GM19099 (cell line): ENCODE data around the gene UFD1.
A peak's percentile ranks its signal among the peaks of the same experiment; 100 is the strongest.

Source experiments
- POLR2A ChIP-seq: IDR thresholded peaks from 3 replicates; pipeline ENCODE4 v1.6.1; 2011; ENCODE audit warnings: low read depth; ENCODE audit not compliant: insufficient read length; ENCODE audit errors: extremely low read depth

UFD1 gene

DNA sequence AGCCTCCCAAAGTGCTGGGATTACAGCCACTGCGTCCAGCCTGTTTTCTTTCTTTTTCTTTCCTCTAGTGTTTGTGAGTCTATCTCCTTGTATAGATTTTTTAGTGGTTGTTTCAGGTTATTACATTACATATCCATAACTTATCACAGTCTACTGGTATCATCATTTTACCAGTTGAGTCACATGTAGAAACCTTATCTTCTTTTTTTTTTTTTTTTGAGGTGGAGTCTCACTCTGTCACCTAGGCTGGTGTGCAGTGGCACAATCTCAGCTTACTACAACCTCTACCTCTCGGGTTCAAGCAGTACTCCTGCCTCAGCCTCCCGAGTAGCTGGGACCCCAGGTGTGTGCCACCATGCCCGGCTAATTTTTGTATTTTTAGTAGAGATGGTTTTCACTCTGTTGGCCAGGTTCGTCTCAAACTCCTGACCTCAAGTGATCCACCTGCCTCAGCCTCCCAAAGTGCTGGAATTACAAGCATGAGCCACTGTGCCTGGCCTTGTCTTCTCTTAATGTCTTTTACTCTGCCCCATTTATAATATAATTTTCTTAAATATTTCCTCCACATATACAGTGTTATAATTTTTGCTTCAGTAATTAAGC is 11.7 kb upstream of the UFD1 start:
- no peak for TF ChIP-seq POLR2A

DNA sequence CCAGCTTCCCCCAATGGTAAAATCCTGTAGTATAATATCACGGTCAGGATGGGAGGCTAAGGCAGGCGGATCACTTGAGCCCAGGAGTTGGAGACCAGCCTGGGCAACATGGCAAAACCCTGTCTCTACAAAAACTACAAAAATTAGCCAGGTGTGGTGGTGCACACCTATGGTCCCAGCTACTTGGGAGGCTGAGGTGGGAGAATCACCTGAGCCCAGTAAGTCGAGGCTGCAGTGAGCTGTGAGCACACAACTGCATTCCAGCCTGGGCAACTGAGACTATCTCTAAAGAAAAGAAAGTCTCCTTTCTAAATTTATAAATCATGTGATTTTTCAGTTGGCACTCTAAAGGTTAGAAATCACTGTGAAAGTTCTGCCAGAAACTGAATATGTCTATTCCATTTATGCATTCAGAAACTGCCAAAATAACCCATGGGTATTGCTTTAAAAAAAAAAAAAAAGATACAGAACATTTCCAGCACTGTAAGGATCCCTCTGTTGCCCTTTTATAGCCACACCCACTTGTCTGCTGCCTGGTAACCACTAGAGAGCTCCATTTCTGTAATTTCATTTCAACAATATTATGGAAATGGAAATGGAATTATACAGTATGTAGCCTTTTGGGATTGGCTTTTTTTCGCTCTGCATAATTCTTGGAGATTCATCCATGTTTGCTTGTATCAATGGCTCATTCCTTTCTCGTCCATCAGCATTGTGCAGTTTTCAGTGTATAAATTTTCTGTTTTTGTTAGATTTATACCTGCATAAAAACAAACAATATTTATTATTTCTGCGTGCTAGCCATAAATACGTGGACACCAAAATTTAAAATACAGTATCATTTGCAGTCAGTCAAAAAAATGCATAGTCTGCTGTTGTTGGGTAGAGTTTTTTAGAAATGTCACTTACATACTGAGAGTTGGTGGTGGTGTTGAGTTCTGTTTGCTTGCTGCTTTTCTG is 10.2 kb upstream of the UFD1 start:
- no peak for TF ChIP-seq POLR2A

DNA sequence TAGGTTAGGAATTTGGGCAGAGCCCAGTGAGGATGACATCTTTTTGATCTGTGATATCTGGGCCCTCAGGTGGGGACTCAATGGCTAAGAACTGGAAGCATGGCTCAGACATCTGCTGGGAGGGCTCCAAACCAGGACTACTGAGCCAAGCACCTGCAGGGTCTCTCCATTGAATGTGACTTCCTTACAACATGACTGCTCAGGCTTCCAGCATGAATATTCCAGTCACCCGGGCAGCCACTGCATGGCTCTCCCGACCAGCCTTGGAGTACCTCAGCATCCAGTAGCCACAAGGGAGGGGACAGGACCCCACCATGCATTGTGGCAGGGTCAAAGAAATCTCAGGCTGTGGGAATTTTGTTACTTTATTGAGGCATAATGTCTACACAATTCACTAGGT is 9.3 kb upstream of the UFD1 start:
- no peak for TF ChIP-seq POLR2A

DNA sequence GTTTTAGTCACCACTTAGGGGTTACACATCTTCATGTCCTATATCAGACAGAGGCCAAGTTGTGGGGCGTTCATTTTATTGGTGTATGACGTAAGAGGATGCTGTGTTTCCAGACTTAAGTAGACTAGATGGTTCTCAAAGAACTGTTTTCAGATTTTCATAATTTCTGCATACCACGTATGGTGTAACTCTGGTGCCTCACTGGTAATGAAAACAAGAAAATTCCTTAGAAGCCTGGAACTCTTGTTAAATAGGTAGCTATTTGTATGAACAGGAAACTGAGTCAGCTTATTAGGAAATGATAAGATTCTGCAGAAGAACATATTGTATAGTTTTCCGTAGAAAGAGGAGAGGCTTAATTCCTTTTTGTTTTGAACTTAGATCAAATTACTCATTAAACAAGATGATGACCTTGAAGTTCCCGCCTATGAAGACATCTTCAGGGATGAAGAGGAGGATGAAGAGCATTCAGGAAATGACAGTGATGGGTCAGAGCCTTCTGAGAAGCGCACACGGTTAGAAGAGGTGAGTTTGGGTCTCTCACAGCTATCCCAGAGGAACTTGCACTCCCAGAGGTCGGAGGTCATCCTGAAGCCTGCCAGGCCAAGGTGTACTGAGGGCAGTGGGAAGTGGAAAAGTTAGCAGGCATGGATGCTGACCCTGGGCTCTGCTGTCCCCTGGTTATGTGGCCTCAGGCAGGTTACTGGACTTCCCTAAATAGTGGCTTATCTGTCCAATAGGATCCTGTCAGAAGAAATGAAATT is 4.7 kb upstream of the UFD1 start:
- TF ChIP-seq POLR2A, result no peak

DNA sequence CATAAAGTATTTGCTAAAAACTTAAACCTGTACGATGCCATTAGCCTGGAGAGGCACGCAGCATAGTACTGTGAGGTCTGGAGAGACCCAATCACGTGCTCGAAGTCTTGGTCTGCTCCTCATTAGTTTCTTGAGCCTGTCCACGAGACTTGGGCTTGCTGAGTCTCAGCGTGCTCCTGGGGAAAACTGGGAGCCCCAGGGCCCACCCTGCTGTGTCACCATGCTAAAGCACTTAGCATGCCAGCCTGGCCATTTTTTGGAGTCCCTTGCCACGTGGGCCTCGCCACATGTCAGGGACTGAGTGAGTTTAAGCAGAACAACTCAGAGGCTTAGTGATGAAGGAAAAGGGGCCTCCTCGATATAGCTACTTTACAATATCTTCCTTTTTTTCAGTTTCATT is 3.3 kb upstream of the UFD1 start:
- TF ChIP-seq POLR2A, result no peak

DNA sequence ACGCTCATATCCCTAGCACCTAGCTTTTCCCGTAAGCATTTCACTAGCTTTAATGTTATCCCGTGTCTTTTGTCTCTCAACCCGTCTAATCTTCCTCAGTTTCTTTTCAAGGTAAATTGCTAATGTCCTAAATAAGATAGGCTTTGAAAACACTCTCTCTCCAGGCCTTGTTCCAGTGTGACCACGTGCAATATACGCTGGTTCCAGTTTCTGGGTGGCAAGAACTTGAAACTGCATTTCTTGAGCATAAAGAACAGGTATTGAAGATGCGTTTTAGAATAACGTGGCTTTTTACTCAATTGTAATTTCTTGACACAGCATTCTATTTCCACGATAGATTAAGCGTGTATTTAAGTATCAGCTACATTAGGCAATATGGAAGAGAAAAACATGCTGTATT is 1.8 kb upstream of the UFD1 start:
- no peak for TF ChIP-seq POLR2A

DNA sequence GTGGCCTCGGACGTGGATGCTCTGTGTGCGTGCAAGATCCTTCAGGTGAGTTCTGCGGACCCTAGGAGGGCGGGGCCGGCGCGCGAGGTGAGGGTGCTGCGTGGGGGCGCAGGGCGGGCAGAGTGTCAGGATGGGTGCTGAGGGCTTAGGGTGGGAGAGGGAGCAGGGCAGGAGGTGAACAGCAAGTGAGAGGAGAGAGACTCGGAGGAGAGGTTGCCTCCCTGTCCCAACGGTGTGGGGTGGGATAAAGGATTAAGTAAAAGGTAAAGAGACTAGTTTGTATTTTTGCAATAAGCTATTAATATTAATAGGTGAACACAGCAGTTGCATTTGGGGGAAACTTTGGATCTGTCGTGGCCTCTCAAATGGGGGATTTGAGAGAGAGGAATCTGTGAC is 1.2 kb upstream of the UFD1 start:
- TF ChIP-seq POLR2A, result no peak

DNA sequence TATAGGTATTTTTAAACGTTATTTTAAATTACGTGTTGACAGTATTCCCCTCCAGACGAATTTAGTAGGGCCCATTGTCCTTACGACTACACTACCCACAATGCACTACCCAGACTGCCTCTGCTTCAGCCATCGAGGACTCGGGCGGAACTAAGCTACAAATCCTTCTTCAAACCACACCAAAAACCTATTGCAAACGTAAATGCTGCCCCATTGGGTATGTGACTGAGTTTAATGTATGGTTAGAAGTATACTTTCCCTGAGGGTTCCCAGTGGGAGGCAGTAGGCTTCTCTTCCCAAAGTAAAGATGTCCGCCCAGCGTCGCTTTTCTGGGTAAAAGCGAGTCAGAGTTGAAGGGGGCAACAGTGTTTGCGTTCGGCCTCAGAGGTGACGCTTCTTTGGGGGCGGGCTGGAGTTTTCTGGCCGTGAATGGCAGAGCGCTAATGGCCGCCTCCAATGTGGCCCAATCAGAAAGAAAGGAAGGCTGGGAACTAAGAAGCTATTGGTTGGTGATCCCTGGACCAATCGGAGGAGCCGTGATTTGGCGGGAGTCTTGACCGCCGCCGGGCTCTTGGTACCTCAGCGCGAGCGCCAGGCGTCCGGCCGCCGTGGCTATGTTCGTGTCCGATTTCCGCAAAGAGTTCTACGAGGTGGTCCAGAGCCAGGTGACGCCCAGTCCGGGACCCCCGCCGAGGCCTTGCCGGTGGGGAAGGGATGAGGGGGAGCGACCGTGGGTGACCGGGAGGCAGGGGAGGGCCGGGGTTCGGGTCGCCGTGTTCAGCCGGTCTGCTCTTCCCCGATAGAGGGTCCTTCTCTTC is 571 bp upstream of the UFD1 start, which contains the start of gene CDC45:
TSS of gene CDC45 (plus strand) at position 566 of the 818 bp plus-strand sequence. CDS start at position 615, 49 bp downstream.
- peak; percentile 72 for TF ChIP-seq POLR2A

DNA sequence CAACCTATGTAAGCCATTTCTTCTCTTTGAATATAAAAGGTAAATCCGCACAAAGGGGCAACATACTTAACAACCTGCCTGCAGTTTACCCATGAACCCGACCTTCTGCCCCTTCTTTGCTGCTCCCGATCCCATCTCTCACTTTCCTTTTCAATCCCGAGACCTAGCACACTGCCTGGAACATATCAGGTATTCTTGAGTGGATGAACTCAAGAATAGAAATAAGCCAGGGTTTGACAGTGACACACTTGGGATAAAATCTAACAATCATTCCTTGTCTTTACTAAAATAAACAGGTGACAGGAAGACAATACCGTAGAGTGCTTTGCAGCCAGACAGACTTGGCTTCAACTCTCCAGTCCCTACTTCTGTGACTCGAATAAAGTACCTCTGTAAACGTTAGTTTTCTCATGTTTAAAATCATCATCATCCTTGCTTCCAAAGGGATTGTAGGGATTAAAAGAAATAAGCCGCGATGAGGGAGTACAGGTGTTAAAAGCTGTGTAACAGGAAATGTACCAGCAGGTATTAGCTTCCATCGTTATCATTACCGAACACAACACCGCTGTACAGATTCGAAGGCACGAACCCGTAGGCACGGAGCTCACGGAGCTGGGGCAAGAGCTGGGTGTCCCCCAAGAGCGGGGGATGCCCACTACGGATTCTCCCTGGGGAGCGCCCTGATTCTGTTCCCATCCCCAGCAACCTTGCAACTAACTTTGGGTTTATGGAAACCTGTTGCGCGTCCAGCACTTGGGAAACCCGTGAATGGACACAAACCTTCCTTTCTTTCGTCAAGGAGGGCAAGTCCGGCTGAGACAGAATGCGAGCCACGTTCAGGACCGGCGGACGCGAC is 720 bp downstream of the UFD1 start:
- TF ChIP-seq POLR2A, result no peak

DNA sequence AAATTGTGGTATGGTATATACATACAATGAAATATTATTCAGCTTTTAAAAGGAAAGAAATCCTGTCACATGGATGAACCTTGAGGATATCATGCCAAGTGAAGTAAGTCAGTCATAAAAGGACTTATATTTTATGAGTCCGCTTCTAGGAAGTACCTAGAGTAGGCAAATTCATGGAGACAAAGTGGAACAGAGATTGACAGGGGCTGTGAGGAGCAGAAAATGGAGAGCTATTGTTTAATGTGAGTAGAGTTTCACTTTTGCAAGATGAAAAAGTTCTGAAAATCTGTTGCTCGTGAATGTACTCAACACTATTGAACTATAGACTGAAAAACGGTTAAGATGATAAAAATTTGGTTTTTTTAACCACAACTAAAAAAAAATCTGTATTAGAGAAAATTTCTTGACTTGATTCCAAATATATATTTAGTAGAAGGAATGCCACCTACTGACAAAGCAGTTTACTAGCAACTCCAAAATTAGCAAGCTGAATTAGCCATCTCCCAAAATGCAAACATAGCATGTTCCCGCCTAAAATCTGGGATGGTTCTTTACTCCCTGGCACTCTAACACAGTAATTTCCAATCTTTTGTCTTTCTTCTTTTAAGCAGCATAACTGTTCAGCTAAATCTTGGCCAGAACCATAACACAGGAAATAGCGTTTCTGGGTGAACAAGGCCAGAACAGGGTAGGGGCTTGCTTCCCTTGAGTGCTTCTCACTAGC is 1.5 kb downstream of the UFD1 start:
- no peak for TF ChIP-seq POLR2A

DNA sequence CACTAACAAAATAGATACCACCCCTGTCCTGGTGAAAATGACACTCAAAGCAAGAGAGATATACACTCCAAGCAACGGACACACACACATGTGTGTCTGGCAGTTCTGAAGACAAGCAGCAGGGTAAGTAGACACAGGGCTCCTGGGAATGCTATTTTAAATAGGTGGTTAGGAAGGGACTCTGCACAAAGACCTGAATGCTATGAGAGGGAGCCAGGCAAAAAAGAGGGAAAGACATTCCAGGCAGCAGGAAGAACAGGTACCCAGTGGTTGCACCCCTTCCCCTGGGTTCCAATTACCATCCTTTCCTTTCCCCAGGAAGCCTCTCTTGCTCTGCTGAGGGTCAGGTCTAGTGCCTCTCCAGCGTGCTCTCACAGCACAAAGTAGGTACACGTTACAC is 3.0 kb downstream of the UFD1 start:
- TF ChIP-seq POLR2A, result no peak

DNA sequence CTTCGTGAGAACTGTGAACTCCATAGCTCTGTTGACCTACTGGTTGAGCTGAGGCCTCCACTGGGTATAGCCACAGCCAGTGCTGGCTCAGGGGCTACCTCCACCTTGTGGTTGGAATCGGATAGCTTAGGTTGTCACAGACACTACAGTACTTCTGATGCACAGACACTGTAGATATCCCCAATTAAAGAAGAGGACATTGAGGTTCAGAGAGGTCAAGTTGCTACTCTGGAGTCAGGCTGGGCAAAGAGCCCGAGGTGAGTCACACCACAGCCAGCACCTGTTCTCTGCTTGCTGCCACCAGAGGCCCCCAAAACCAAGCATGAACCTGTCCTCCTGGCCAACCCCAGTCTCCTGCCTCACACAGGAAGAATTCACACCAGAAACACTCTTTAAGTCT is 5.4 kb downstream of the UFD1 start:
- TF ChIP-seq POLR2A, result no peak

DNA sequence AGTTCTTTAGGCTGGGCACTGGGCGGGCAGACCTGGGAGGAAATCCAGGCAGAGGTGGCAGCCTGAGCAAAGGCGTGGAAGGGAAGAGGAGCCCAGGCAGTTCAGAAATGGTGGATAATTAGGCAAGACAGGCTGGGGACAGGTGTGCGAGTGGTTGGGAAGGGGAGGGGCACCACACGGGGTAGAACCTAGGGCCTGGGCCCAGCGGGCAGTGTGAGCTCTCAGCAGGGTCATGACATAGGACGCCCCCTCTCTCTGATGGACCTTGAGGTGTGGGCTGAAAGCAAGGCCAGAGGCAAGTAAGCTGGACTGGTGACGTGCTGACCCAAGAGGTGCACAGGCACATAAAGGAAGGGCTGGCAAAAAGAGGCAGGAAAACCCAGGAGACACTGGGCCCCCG is 6.8 kb downstream of the UFD1 start:
- no peak for TF ChIP-seq POLR2A
